Stimulated activated CD4-positive, alpha-beta T cell treated with anti-CD3 and anti-CD28 coated beads, Interleukin-4, amount 100 ng/mL, for 1 hour (primary cell): ENCODE data around the gene PCDH15.

ENCODE experiments used
- DNase-seq: peaks from one replicate; pipeline ENCODE4 v3.0.0-alpha.2; 2020

The PCDH15 gene

DNA sequence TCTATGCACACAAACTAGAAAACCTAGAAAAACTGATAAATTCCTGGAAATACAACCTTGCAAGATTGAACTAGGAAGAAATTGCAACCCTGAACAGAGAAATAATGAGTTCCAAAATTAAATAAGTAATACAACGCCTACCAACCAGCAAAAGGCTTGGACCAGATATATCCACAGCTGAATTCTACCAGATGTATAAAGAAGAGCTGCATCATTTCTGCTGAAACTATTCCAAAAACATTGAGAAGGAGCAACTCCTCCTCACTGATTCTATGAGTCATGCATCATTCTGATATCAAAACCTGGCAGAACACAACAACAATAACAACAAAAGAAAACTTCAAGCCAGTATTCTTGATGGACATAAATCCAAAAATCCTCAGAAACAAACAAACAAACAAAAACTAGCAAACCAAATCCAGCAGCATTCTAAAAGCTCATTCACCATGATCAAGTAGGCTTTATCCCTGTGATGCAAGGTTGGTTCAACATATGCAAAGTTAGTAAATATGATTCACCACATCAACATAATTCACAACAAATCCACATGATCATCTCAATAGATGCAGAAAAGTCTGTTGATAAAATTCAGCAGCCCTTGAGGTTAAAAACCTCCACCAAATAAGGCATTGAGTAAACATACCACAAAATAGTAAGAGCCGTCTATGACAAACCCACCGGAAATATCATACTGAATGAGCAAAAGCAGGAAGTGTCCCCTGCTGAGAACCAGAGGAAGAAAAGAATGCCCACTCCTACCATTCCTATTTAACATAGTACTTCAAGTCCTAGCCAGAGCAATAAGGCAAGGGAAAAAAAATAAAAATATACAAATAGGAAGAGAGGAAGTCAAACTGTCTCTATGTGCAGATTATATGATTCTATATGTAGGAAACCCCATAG is 98.2 kb downstream of the PCDH15 start:
- DNase-seq, result no peak

DNA sequence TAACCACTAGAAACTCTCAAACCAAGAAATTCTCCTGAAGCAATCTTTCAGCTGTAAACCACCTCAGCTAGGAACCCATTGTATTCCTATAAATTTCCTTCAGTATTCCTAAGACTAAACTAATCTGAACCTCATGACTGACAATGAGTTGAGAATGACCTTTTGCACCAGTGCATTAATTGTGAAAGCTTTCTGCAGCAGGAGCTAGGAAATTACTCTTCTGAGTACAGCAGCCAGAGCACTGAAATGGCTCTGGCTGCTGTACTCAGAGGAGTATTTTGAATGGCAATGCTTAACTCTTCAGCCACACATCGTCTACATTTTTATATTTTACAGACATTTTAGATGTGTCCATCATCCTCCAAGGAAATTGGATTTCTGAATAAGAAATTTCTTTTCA is 109.7 kb downstream of the PCDH15 start:
- no peak for DNase-seq

DNA sequence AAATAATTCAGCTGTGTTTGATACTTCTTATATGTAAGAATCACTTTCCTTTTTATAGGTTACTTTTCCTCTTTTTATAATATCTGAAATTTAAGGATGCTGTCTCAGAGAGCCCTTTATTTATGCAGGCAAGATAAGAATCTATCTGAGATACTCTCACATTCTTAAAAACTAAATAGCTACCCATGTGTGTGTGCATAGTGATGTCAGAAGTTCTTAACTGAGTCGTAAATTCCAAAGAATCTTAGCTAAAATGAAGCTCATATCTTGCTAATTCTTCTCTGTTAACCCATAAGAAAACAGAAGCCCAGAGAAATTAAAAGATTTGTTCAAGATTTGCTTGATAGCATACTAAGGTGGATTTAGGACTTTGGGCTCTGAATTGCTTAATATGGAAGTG is 118.5 kb downstream of the PCDH15 start:
- no peak for DNase-seq

DNA sequence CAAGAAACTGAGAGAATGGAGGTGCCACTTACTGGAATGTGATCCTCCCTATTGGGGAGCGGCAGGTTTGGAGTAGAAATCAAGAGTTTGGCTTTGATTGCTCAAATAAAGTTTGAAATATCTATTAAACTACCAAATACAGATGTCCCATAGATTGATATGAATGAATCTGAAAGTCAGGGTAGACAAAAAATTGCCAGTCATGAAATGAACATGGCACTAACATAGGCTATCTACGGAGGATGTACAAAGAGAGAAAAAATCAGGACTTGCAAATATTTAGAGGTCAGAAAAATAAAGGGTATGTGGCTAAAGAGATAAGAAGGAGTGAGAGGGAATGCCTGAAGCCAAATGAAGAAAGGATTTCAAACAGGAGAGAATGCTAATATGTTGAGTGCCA is 119.9 kb downstream of the PCDH15 start:
- no peak for DNase-seq

DNA sequence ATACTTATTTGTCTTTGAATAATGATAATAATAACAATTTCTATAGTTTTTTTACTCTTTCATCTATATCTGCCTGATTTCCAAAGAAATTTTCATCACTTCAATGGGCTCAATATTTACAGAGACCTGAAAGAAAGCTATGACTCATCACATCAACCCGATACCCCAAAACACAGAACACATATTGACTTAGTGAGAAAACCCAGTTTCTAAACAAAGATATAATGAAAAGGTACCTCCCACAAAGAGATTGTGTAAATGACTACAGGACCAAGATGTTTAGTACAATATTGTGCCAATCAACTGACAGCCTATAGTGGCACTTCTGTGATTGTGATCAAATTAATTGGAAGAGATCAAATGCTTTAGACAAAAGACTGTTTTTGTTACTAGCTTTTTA is 133.9 kb downstream of the PCDH15 start:
- DNase-seq, result no peak

DNA sequence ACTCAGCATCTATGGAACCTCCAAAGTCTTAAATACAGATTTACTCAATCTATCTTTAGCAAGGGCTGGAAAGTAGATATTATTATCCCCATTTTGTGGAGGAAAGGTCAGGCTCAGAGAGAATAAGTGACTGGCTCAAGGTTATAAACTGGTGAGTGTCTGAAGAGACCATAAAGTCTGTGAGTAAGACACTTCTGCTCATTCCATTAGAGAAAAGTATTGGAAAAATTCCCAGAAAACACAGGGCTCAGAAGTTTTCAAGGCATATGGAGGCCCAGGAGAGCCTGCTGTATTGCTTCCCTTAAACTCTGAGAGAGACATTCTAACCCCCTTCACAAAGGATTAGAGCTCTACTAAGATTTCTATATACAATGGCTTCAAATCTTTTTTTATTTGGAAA is 134.8 kb downstream of the PCDH15 start:
- DNase-seq, result no peak

DNA sequence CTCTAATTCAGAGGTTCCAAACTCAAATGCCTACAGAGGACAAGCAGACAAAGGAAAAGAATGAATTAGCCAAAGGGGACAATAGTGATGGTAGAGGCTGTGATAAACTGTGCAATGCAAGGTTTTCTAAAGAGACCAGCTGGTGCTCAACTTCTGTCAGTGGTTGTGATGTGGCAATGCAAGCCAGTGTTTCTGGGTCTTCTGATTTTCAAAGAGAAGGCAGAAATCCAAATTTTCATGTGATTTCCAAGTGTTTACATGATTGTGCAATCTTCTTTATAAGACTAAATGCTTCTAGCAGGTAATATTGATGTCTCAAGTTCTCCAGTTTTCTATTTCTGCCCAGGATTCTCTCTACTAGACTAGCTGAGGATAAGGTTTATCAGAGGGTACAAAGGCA is 135.9 kb downstream of the PCDH15 start:
- DNase-seq, result no peak

DNA sequence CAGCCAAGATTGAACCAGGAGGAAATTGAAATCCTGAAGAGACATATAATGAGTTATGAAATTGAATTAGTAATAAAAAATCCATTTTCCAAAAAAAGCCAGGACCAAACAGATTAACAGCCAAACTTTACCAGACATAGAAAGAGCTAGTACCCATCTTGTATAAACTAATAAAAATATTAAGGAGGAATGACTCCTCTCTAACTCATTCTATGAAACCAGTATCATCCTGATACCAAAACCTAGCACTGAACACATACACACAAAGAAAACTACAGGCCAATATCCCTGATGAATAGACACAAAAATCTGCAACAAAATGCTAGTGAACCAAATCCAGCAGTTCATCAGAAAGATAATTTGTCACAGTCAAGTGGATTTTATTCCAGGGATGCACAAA is 140.6 kb downstream of the PCDH15 start:
- no peak for DNase-seq

DNA sequence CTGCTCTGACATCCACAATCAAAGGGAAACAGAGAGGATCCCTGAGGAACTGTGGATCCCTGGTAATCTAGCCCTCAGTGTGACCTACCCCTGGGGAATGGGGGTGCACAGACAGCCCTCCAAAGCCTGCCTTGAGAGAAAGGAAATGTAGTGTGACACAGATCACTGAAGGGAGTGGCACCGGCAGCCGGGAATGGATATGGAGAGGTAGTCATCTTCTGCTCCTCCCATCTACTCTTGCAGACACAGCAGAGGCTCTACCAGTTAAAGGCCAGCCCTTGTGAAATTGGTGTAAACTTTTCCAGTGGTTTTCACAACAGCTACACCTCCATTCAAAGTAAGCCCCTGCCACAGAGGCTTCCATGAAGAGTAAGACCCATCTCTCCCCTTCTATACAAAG is 144.4 kb downstream of the PCDH15 start:
- no peak for DNase-seq

DNA sequence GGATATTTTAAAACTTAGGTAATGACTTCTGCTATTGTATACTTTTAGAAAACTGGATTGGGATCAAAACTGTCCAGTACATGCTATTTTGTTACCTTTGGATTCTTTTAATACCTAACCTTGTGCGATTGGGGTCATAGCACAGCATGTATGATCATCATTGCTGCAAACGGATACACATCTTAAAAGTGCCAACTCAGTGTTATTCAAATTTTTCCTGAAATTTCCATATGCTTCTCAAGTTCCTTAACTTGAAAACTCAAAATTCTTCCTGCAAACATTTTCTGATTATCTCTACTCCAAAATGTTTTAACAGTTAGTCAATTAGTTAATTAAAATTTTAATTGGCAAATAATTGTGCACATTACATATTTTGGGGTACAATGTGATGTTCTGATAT is 147.5 kb downstream of the PCDH15 start:
- DNase-seq, result no peak

DNA sequence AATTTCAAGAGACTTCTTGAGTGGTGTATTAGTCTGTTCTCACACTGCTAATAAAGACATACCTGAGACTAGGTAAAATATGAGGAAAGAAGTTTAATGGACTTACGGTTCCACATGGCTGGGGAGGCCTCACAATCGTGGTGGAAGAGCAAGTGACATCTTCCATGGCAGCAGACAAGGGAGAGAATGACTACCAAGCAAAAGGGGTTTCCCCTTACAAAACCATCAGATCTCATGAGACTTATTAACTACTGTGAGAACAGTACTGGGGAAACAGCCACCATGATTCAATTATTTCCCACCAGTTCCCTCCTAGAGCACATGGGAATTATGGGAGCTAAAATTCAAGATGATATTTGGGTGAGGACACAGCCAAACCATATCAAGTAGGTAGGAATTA is 150.5 kb downstream of the PCDH15 start:
- DNase-seq, result no peak

DNA sequence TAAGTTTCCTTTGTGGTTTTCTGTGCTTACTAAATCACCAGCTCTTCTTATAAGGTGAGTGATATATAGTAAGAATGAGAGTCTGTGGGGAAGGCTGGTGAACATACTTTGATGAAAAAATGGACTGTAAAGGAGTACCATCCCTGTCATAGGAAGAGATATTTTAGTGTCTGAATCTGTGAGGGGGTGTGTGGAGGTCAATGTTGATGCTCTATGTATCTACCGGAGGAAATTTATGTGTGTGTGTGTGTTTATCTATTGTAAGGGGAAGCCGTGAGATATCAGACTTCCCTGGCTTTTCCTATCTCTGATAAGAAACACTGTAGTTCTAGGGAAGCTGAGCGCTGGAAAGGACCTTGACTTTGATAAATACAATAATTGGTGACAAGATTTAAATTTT is 179.0 kb downstream of the PCDH15 start:
- DNase-seq, result no peak

DNA sequence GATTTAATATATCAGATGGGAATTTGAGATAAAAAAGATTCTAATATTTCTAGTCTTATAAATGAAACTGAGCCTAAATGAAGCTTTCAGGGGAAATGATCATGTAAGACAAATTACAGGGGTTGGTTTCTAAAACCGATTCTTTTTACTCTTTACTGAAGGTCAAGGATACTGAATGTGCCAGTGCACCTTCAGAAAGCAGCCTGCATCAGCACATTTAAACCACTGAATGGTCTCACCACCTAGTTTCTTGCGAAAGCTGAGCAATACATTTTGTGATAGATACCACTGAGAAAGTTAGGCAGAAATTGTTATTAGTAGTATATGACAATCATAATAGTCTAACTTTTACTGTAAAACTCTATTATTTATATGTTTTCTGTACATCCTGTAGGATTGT is 180.7 kb downstream of the PCDH15 start:
- DNase-seq, result no peak

DNA sequence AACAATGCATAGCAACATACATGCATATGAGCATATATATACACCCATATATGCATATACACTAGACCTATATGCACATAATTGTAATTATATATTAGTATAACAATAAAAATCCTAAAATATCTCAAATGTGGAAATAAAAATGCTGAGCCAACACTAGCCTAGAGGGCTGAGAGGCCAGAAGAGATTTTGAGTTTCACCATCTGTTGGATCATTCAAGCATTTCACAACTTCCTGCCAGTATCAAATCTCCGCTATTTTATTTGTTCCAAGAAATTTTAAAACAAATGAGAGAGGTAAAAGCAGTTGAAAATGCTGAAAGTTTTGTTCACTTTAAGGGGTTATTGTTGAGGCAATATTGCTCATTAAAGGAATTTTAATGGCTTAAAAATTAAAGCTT is 187.0 kb downstream of the PCDH15 start:
- DNase-seq, result no peak

DNA sequence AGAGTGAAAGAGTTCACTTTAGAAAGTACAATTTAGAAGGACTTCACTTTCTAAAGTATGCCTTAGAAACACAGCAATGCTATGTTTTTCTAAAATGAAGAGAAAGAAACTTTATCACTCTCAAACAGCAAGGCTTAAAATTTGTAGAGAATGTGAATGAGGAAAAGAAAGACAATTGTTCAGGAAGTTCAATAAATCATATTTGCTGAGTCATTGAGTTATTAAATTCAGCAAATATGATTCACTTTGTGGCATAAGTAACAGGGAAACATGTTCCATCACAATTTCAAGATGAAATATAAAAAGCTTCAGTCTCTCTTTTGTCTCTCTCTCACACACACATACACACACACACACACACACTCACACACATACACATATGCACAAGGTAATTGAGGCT is 187.9 kb downstream of the PCDH15 start:
- no peak for DNase-seq

DNA sequence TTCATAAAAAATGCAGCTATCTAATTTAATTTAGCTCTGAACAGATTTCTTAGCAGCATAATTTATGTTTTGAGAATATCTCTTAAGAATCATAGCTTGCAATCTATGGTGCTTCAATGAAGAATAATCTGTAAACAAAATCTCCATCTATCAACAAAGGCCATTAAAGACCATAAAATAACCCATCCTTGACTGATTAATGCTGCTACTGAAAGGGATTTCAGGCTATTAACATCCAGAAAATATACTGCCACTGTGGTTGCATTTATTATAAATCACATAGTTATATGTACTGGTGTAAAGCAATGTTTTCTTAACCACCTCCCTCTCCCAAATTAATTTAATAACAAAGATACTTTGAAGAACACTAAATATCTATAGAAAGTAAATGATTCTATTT is 191.6 kb downstream of the PCDH15 start:
- DNase-seq, result no peak

DNA sequence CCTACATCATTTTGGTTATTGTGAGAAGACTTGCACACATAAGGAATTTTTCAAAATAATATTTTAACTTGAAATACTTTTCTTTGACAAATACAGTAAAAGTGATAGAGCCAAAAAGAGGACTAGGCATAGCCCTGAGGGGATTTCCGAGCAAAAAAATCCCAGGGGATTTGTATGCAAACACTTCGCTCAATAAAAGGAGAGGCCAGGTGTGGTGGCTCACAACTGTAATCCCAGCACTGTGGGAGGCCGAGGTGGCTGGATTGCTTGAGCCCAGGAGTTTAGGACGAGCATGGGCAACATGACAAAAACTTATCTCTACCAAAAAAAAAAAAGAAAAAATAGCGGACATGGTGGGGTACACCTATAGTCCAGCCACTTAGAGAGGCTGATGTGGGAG is 193.0 kb downstream of the PCDH15 start:
- DNase-seq, result no peak

DNA sequence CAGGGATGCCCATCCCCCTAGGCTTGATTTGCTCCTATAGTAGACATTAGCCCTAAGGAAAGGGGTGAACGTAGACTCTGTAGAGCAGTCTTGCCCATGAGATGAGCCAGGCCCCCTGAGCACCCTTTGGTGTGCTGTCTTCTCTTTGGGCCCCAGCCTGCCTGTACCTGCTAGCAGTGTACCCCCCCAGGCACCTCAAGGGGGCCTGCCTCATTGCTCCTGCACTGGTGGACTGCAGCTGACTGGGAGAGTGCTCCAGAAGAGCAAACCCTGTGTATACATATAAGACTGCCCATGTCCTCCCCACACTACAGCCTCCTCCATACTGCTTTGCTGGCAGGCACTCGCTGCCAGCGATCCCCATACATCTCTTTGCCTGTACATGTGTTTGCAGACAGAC is 206.7 kb downstream of the PCDH15 start:
- DNase-seq, result no peak

DNA sequence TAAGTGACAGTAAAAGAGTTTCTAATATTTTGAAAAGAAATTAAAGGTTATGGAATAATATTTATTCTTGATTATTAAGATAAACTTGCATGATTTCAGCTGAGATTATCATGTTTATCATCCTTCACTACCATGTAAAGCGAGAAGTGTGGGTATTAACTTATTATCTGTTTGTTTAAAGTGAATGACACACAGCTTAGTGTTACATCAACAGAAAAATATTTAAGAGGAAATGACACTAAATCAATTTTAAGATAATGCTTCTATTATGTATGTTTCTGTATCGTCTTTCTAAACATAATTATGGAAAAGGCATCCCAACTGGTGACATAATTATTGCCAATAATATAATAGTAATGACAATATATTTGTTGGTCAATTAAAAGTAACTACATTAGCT is 213.1 kb downstream of the PCDH15 start:
- no peak for DNase-seq

DNA sequence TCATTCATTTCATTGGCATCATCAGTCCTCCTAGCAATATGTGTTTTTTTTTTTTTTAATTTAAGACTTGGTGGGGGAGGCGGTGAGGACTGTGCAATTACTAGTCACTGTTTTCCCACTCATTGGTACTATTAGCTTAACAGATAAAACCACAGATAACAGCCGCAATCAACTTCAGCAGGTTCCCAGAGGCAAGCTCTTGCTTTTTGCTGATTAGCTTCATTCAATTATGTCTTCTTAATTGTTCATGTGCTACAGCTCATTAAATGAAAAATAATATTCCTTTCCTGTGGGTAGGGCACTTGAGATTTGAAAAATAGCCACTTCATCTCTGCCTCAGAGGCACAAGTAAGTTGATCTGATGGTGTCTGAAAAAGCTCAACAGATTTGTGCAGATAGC is 215.5 kb downstream of the PCDH15 start:
- no peak for DNase-seq

DNA sequence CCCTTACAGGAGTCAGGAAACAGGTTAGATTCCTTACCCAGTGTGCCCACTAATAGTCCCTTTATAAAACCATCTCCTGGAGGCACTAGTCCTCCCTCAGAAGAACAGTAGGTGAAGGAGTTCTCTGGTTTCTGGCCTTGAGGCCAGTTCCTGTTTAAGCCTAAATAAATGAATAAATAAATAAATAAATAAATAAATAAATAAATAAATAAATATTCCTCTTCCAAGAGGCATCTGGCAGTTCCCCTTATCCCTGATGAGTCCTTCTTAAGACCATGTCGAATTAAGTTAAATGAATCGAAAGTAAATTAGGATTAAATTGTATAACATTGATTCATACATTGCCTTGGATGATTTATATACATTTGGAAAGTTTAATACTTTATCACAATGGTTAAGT is 223.3 kb downstream of the PCDH15 start:
- no peak for DNase-seq

DNA sequence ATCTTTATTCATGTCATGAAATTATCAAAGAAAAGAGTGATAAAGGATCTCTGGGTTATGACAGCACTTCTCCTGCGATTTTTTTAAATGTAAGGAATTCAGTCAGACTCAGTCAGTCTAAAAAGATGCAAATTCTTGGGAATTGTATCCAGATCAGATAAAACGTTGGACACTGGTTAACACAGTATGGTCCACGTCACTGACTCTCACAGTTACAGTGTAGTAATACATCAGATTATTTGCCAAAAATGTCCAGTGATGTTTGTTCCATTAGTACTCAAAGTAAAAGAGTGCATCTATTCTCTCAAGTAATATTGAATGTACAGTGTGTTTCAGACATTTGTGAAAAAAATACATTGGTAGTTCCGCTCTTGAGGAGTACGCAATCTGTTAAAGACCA is 224.5 kb downstream of the PCDH15 start:
- no peak for DNase-seq

DNA sequence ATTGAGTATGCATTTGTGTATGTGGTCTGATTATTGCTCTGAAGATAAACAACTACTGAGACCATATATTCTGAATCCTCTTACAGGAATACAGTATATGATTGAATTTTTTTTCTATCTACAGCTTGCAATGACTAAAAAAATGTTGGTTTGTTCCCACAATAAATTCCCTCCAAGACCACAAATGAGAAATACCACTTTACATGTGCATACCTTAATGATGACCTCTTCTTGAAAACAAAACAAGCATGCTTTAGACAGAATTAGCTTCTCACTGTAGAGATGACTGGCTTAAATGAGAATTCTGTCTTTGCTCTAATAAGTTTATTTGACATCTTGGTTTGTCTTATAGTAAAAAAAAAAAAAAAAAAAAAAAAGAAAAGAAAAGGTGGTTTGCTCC is 241.5 kb downstream of the PCDH15 start:
- DNase-seq, result no peak

DNA sequence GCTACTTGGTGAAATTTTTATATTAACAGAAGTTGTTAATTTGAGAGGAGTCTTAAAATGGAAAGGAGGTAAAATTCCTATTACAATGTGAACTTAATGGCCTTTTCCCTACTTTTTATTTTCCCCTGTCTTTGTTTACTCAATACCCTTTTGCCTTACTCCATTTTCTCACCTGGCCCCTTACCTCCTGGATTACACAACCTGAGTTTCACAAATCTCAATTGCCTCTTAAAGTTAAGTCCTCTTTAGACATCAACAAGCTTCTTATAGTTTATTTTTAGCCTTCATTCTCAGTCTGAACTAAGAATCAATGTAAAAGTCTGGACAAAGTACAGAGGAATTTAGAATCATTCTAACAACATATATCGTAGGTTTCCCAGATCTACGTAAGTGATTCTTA is 247.0 kb downstream of the PCDH15 start:
- no peak for DNase-seq

DNA sequence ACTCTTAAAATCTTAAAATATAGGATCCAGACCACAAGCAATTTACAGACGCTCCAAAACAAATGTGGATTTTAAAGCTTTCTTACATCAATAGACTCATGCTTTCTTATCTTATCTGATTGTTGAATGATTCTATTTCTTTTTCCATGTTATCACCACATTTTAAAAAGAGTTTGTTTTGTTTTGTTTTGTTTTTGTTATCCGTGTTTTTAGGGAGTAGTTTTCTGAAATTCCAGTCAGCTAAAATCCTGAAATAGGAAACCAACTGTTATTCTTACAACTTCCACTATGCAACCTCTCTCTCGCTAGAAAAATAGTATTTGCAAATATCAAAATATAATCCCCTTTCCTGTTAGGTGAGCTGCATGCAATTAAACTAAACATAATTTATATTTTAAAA is 251.0 kb downstream of the PCDH15 start:
- DNase-seq, result no peak
